Ramos (cell line): ENCODE data around the gene NTN1.

Experiments used
- in situ Hi-C: fragments of 300-500 bp; cut with MboI; formaldehyde crosslinking; loops from one replicate; pipeline ENCODE4 v1.14.3; 2022; ENCODE audit warnings: low sequenced_read_pairs; ENCODE audit not compliant: unreplicated experiment

NTN1 gene

GRCh38 chr17:9178319-9178718 is 157.0 kb downstream of the NTN1 start:
- in situ Hi-C loops, result no loop called here

- in situ Hi-C loops, result no loop called here
Measured at GRCh38 chr17:9179602-9180001, 158.3 kb downstream of the NTN1 start.

GRCh38 chr17:9181640-9182039 is 160.3 kb downstream of the NTN1 start:
- in situ Hi-C loops, result no loop called here

GRCh38 chr17:9183306-9183705 is 162.0 kb downstream of the NTN1 start:
- in situ Hi-C loops, result no loop called here

GRCh38 chr17:9185142-9185541 is 163.8 kb downstream of the NTN1 start:
- in situ Hi-C loops, result no loop called here

GRCh38 chr17:9185688-9186284 is 164.5 kb downstream of the NTN1 start:
- in situ Hi-C loops, result no loop called here

- in situ Hi-C loops, result no loop called here
Measured at GRCh38 chr17:9187828-9188227, 166.5 kb downstream of the NTN1 start.

GRCh38 chr17:9188367-9188766 is 167.1 kb downstream of the NTN1 start:
- in situ Hi-C loops, result no loop called here

GRCh38 chr17:9189870-9190269 is 168.6 kb downstream of the NTN1 start:
- in situ Hi-C loops, result no loop called here

GRCh38 chr17:9192010-9192409 is 170.7 kb downstream of the NTN1 start:
- in situ Hi-C loops, result no loop called here

- in situ Hi-C loops, result no loop called here
Measured at GRCh38 chr17:9195411-9195810, 174.1 kb downstream of the NTN1 start.

GRCh38 chr17:9195961-9196670 is 174.8 kb downstream of the NTN1 start:
- in situ Hi-C loops, result no loop called here

GRCh38 chr17:9199571-9200551 is 178.6 kb downstream of the NTN1 start:
- in situ Hi-C loops, result no loop called here

- in situ Hi-C loops, result no loop called here
Measured at GRCh38 chr17:9200699-9201359, 179.5 kb downstream of the NTN1 start.

- in situ Hi-C loops, result no loop called here
Measured at GRCh38 chr17:9202532-9202931, 181.2 kb downstream of the NTN1 start.

GRCh38 chr17:9203771-9204425 is 182.6 kb downstream of the NTN1 start:
- in situ Hi-C loops, result no loop called here

GRCh38 chr17:9204637-9205329 is 183.5 kb downstream of the NTN1 start:
- in situ Hi-C loops, result no loop called here

GRCh38 chr17:9205520-9206409 is 184.5 kb downstream of the NTN1 start:
- in situ Hi-C loops, result no loop called here

GRCh38 chr17:9206410-9206703 is 185.0 kb downstream of the NTN1 start:
- in situ Hi-C loops, result no loop called here
